ENCODE measurements around the gene HELZ.

DNA sequence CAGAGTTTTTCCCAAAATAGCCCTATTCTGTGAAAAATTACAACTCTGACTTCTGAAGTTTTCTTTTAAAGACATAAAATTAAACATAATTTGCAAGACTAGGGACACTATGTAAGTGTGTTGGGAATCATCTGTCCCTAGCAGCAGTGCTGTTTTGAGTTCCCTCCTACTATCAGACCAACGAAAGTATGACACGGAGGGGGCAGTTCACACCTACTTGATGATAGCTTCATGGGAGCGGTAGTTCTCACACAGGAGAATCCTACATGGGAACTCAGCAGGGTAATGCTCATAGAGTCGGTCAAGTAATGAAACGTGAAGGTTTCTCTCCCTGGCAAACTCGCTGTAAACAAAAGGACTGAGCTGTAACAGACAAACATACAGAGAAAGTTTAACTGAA lies 96.6 kb downstream of the HELZ start:
- no peak for TF ChIP-seq POLR2AphosphoS5 (IDR thresholded peaks at IDR 0.05; ENCODE audit: low read depth, low read length)
- TF ChIP-seq TAF1 (IDR thresholded peaks at IDR 0.05; ENCODE audit: borderline replicate concordance, low read depth, low read length): no peak

Data from GM12892 (cell line).